ENCODE measurements around the gene BPIFB6. TPM values are rescaled to one million over a fixed set of nuclear protein-coding genes. Genes with fewer than 3 reads are reported as not detected.

Gene BPIFB6
- total RNA-seq, 1 donor from 2014 or later, result not detected

DNA sequence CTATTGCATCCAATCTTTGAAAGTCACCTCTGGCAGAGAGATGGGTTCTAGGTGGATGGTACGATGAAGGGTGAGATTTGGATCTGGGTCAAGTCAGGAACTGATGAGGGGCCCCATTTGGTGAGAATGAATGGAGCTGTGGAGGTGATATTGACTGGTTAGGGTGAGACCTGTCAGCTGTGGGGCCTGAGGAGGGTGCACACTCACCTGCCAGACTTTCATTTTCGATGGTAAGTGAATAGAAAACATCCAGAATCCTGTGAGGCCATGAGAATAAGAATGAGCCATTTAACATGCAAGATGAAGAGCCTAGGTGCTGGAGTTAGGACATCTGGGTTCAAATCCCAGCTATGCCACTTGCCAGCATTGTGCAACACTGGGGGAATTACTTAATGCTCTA is 34.0 kb upstream of the BPIFB6 start:
- H3K27me3 Mint-ChIP-seq (ENCODE audit: low read depth), result peaks cover 30% of the 10 kb centered on the region
- no peaks in the 10 kb centered on the region for H3K4me1 Mint-ChIP-seq (ENCODE audit: low read depth)
- H3K27ac Mint-ChIP-seq (ENCODE audit: unreplicated experiment), result no peak overlapping the region
- TF ChIP-seq, protein P1, sequence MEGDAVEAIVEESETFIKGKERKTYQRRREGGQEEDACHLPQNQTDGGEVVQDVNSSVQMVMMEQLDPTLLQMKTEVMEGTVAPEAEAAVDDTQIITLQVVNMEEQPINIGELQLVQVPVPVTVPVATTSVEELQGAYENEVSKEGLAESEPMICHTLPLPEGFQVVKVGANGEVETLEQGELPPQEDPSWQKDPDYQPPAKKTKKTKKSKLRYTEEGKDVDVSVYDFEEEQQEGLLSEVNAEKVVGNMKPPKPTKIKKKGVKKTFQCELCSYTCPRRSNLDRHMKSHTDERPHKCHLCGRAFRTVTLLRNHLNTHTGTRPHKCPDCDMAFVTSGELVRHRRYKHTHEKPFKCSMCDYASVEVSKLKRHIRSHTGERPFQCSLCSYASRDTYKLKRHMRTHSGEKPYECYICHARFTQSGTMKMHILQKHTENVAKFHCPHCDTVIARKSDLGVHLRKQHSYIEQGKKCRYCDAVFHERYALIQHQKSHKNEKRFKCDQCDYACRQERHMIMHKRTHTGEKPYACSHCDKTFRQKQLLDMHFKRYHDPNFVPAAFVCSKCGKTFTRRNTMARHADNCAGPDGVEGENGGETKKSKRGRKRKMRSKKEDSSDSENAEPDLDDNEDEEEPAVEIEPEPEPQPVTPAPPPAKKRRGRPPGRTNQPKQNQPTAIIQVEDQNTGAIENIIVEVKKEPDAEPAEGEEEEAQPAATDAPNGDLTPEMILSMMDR (IDR thresholded peaks at IDR 0.05), result no peak
- no peak overlapping the region for H3K4me3 Mint-ChIP-seq (ENCODE audit: unreplicated experiment)
- no peak for DNase-seq (ENCODE audit: low spot score)
- H3K9me3 Mint-ChIP-seq (ENCODE audit: low read depth), result peaks cover 16% of the 10 kb centered on the region
- H3K36me3 Mint-ChIP-seq (ENCODE audit: low read depth), result peaks cover 5% of the 10 kb centered on the region

DNA sequence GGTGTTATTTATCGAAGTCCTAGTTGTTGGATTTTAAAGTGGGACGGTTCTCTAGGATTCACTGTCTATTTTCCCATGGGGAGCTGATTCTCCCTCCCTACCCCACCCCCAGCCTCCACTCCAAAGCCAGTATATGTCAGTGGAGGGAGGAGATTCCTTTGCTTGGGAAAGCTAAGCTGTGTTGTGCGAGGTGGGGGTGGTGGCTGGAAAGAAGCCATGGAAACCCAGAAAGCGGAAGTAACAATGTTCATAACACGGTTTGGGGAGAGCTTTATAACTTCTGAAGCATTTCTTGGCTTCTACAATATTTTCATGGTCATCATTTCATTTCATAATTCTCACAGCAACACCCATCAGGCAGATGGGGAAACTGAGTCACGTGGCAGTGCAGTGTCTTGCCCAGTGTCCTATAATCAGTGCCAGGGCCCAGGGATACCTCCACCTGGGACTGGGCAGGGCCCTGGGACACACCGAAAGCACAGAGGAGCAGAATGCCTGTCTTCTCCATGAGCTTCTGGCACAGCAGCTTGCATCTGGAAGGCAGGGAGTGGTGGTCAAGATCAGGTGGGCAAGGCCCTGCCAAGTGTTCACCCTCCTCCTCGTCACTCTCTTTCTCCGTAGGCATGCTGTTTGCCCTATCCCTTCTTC is 31.7 kb upstream of the BPIFB6 start:
- TF ChIP-seq, protein P1 (IDR thresholded peaks at IDR 0.05), result no peak
- Mint-ChIP-seq H3K9me3 (ENCODE audit: low read depth) (peaks cover 11% of the 10 kb centered on the region), H3K36me3 (ENCODE audit: low read depth) (peaks cover 2% of the 10 kb centered on the region), H3K27me3 (ENCODE audit: low read depth) (peaks cover 33% of the 10 kb centered on the region), H3K4me1 (ENCODE audit: low read depth) (no peaks in the 10 kb centered on the region), H3K4me3 (ENCODE audit: unreplicated experiment) (no peak overlapping the region), H3K27ac (ENCODE audit: unreplicated experiment) (no peak overlapping the region)
- DNase-seq (ENCODE audit: low spot score), result peak; percentile 55

DNA sequence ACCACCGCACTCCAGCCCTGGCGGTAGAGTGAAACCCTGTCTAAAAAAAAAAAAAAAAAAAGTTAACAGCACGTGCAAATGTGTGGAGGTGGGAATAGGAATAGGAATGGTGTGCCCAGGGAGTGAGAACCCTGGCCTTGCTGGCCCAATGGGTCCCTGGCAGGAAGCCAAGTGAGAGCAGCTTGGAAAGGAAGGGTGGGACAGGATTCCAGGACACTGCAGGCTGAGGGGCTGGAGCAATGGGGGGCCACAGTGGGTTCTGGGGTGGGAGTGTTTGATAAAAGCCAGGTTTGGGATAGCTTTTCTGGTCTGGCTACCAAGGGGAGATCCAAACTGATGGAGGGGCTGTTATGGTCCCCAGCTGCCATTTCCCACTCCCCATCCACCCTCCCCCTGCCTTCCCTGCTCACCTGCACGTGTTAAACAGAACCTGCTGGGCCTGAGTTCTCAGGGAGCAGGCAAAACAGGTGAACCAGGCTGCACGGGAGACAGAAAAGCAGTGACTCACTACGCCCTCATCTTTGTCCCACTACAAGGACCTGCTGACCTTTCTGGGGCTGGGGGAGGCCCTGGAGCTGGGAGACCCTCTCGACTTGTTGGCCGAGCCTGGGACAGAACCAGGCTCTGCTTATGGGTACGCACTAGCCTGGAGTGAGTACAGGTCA is 30.5 kb upstream of the BPIFB6 start:
- peaks cover 30% of the 10 kb centered on the region for H3K27me3 Mint-ChIP-seq (ENCODE audit: low read depth)
- H3K9me3 Mint-ChIP-seq (ENCODE audit: low read depth), result peaks cover 5% of the 10 kb centered on the region
- peak; percentile 59 for DNase-seq (ENCODE audit: low spot score)
- H3K4me3 Mint-ChIP-seq (ENCODE audit: unreplicated experiment), result no peak overlapping the region
- H3K27ac Mint-ChIP-seq (ENCODE audit: unreplicated experiment), result no peak overlapping the region
- H3K4me1 Mint-ChIP-seq (ENCODE audit: low read depth), result no peaks in the 10 kb centered on the region
- H3K36me3 Mint-ChIP-seq (ENCODE audit: low read depth), result no peaks in the 10 kb centered on the region
- TF ChIP-seq, protein P1 (IDR thresholded peaks at IDR 0.05), result no peak

DNA sequence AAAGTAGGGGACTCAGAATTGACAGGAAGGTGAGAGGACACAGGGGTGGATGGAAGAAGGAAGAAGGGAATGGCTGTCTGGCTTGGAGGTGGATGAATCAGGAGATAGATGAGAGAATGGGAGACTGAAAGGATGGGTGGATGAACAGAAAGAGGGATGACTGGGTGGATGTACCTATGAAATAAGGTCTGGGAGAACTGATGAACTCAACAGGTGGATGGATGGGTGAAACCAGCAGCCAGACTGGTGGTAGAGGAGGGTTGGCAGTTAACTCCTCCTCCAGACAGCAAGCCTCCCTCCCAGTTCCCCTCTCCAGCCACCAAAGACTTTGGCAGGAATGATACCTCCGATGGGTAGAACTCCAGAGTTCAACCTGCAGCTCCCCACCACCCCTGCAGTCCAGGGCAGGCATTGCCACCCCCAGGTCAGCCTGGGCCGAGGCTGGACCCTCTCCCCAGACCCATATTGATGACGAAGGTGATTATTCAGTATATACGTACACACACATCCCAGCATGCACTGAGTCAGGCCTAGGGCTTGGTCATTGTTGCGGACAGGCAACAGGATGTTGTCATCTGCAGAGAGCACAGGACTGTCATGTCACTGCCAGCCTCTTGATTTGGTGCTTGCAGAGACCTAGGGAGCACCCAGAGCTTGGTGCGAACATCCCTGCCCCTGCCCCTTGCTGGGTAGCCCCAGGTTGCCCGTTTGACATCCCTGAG is 29.2 kb upstream of the BPIFB6 start:
- H3K4me3 Mint-ChIP-seq (ENCODE audit: unreplicated experiment), result no peak overlapping the region
- H3K9me3 Mint-ChIP-seq (ENCODE audit: low read depth), result peaks cover 5% of the 10 kb centered on the region
- no peaks in the 10 kb centered on the region for H3K36me3 Mint-ChIP-seq (ENCODE audit: low read depth)
- TF ChIP-seq, protein P1 (IDR thresholded peaks at IDR 0.05), result no peak
- peaks cover 30% of the 10 kb centered on the region for H3K27me3 Mint-ChIP-seq (ENCODE audit: low read depth)
- H3K4me1 Mint-ChIP-seq (ENCODE audit: low read depth), result no peaks in the 10 kb centered on the region
- no peak overlapping the region for H3K27ac Mint-ChIP-seq (ENCODE audit: unreplicated experiment)
- DNase-seq (ENCODE audit: low spot score), result no peak

DNA sequence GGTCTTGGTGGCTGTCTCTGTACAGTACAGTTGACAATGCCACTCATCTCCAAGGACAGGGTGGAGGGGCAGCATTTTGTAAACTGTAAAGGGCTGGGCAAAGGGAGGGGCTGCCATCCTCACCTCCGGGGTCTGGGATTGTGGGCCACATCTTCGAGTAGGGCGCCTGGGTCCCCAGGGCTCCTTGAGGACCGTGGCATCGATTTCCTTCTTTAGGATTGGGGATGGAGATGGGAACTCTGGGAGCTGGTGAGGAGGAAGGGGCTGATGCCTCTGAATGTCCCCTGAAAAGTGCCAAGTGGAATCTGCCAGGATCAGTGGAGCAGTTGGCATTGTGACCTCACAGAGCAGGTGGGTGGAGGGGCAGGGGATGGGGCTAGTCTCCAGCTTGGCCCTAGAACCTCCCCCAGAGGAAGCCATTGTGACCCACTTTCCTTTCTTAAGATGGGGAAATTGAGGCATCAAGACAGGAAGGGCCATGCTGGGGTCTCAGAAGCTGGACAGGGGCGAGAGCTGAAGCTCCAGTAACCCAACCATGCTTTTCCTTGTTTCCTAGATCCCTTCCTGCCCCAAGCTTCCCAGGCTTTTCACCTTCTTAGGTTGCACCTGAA is 27.2 kb upstream of the BPIFB6 start, which contains the start of gene SUN5:
TSS of gene SUN5 (minus strand) at position 293 of the 611 bp plus-strand sequence. CDS start at position 200, 93 bp downstream.
- Mint-ChIP-seq H3K4me1 (ENCODE audit: low read depth) (peaks cover 2% of the 10 kb centered on the region), H3K4me3 (ENCODE audit: unreplicated experiment) (no peak within 1 kb of the TSS), H3K27me3 (ENCODE audit: low read depth) (peaks cover 32% of the 10 kb centered on the region), H3K27ac (ENCODE audit: unreplicated experiment) (no peak within 1 kb of the TSS), H3K36me3 (ENCODE audit: low read depth) (no peaks in the 10 kb centered on the region), H3K9me3 (ENCODE audit: low read depth) (peaks cover 5% of the 10 kb centered on the region)
- TF ChIP-seq, protein P1 (IDR thresholded peaks at IDR 0.05), result no peak
- DNase-seq (ENCODE audit: low spot score), result no peak

Measured in chondrocyte (in vitro differentiated cells).